KOPT-K1 (cell line): ENCODE results near the gene SESN2.

Experiments used
- H3K27ac ChIP-seq: fragments of 200-600 bp; sonication (generic); 2 replicates; pipeline ENCODE4 v1.5.1; 2016; ENCODE audit warnings: antibody characterized with exemption, mild to moderate bottlenecking, low read depth, low read length; ENCODE audit not compliant: poor library complexity, severe bottlenecking
- H3K36me3 ChIP-seq: fragments of 200-600 bp; sonication (generic); 2 replicates; pipeline ENCODE4 v1.5.1; 2017; ENCODE audit warnings: antibody characterized with exemption, mild to moderate bottlenecking, low read length, moderate library complexity; ENCODE audit not compliant: insufficient read depth
- H3K9me3 ChIP-seq: fragments of 200-600 bp; sonication (generic); 2 replicates; pipeline ENCODE4 v1.5.1; 2017; ENCODE audit warnings: antibody characterized with exemption, low read length, mild to moderate bottlenecking; ENCODE audit not compliant: insufficient read depth, poor library complexity, severe bottlenecking

The SESN2 gene

GRCh38 chr1:28291711-28292110 is 32.4 kb downstream of the SESN2 start:
- Histone ChIP-seq H3K9me3 (no peaks in the 10 kb centered on the region), H3K27ac (no peak overlapping the region), H3K36me3 (no peaks in the 10 kb centered on the region)

- Histone ChIP-seq H3K27ac (no peak overlapping the region), H3K9me3 (no peaks in the 10 kb centered on the region), H3K36me3 (no peaks in the 10 kb centered on the region)
Measured at GRCh38 chr1:28295936-28296335, 36.6 kb downstream of the SESN2 start.

GRCh38 chr1:28296401-28297261 is 37.3 kb downstream of the SESN2 start:
- Histone ChIP-seq H3K27ac (no peak overlapping the region), H3K9me3 (no peaks in the 10 kb centered on the region), H3K36me3 (no peaks in the 10 kb centered on the region)

- no peak overlapping the region for H3K27ac ChIP-seq
- H3K36me3 ChIP-seq = no peaks in the 10 kb centered on the region
- H3K9me3 ChIP-seq = no peaks in the 10 kb centered on the region
Measured at GRCh38 chr1:28297826-28298225, 38.5 kb downstream of the SESN2 start.

- H3K36me3 ChIP-seq = no peaks in the 10 kb centered on the region
- H3K9me3 ChIP-seq = no peaks in the 10 kb centered on the region
- H3K27ac ChIP-seq = no peak overlapping the region
Measured at GRCh38 chr1:28298438-28298837, 39.1 kb downstream of the SESN2 start.

GRCh38 chr1:28301368-28302174 is 42.3 kb downstream of the SESN2 start:
- Histone ChIP-seq H3K36me3 (no peaks in the 10 kb centered on the region), H3K9me3 (no peaks in the 10 kb centered on the region), H3K27ac (no peak overlapping the region)

- no peak overlapping the region for H3K27ac ChIP-seq
- no peaks in the 10 kb centered on the region for H3K9me3 ChIP-seq
- H3K36me3 ChIP-seq = no peaks in the 10 kb centered on the region
Measured at GRCh38 chr1:28302247-28302646, 42.9 kb downstream of the SESN2 start.

- no peak overlapping the region for H3K27ac ChIP-seq
- no peaks in the 10 kb centered on the region for H3K36me3 ChIP-seq
- H3K9me3 ChIP-seq = no peaks in the 10 kb centered on the region
Measured at GRCh38 chr1:28306301-28306949, 47.1 kb downstream of the SESN2 start.

- no peaks in the 10 kb centered on the region for H3K36me3 ChIP-seq
- no peak overlapping the region for H3K27ac ChIP-seq
- no peaks in the 10 kb centered on the region for H3K9me3 ChIP-seq
Measured at GRCh38 chr1:28308750-28309149, 49.4 kb downstream of the SESN2 start.

- Histone ChIP-seq H3K36me3 (no peaks in the 10 kb centered on the region), H3K9me3 (no peaks in the 10 kb centered on the region), H3K27ac (no peak overlapping the region)
Measured at GRCh38 chr1:28309702-28310101, 50.4 kb downstream of the SESN2 start.

GRCh38 chr1:28313702-28314546 is 54.6 kb downstream of the SESN2 start:
- no peaks in the 10 kb centered on the region for H3K36me3 ChIP-seq
- H3K9me3 ChIP-seq = no peaks in the 10 kb centered on the region
- no peak overlapping the region for H3K27ac ChIP-seq

GRCh38 chr1:28314547-28314941 is 55.2 kb downstream of the SESN2 start:
- H3K36me3 ChIP-seq = no peaks in the 10 kb centered on the region
- H3K9me3 ChIP-seq = no peaks in the 10 kb centered on the region
- no peak overlapping the region for H3K27ac ChIP-seq

- no peaks in the 10 kb centered on the region for H3K9me3 ChIP-seq
- no peaks in the 10 kb centered on the region for H3K36me3 ChIP-seq
- no peak overlapping the region for H3K27ac ChIP-seq
Measured at GRCh38 chr1:28317014-28317413, 57.7 kb downstream of the SESN2 start.

GRCh38 chr1:28322194-28322593 is 62.9 kb downstream of the SESN2 start:
- Histone ChIP-seq H3K9me3 (no peaks in the 10 kb centered on the region), H3K27ac (no peak overlapping the region), H3K36me3 (no peaks in the 10 kb centered on the region)
